Astrocyte (in vitro differentiated cells and primary cell): ENCODE measurements around the gene NIP7. TPM values are rescaled to one million over a fixed set of nuclear protein-coding genes. Genes with fewer than 3 reads are reported as not detected.
"Not testable (repeated sequence)": the region's sequence is repeated elsewhere in the genome, so short reads cannot be mapped to it uniquely, and the experiment has no call there.

Experiments used
- DNase-seq: peaks from one replicate; pipeline ENCODE4 v3.0.0-alpha.2; 2010; ENCODE audit warnings: low read depth
- FAIRE-seq: peaks from 2 replicates; lab custom pipeline; 2011; peaks lifted over from hg19 to GRCh38; lab: Jason Lieb, UNC
- H2AFZ ChIP-seq: 2 replicates; pipeline ENCODE4 v1.6.0; 2012; ENCODE audit warnings: low read depth, low read length, inconsistent platforms
- H3K27ac ChIP-seq: 2 replicates; pipeline ENCODE4 v1.5.1; 2011; ENCODE audit warnings: low read depth, low read length, inconsistent platforms
- H3K27me3 ChIP-seq: 2 replicates; pipeline ENCODE4 v1.6.0; 2011; ENCODE audit warnings: low read length, inconsistent platforms; ENCODE audit not compliant: insufficient read depth
- H3K36me3 ChIP-seq: 2 replicates; pipeline ENCODE4 v1.5.1; 2011; ENCODE audit warnings: low read length, inconsistent platforms; ENCODE audit not compliant: insufficient read depth
- H3K4me1 ChIP-seq: 2 replicates; pipeline ENCODE4 v1.5.1; 2011; ENCODE audit warnings: low read length, inconsistent platforms; ENCODE audit not compliant: insufficient read depth
- H3K4me2 ChIP-seq: 2 replicates; pipeline ENCODE4 v1.6.0; 2012; ENCODE audit warnings: low read length, inconsistent platforms
- H3K4me3 ChIP-seq: 2 replicates; pipeline ENCODE4 v1.5.1; 2011; ENCODE audit warnings: low read depth, mild to moderate bottlenecking, low read length, inconsistent platforms; ENCODE audit not compliant: insufficient read depth
- H3K79me2 ChIP-seq: 2 replicates; pipeline ENCODE4 v1.6.0; 2012; ENCODE audit warnings: mild to moderate bottlenecking, low read length, inconsistent platforms; ENCODE audit not compliant: insufficient read depth
- H3K9ac ChIP-seq: 2 replicates; pipeline ENCODE4 v1.6.0; 2012; ENCODE audit warnings: mild to moderate bottlenecking, low read length, inconsistent platforms
- H3K9me3 ChIP-seq: 2 replicates; pipeline ENCODE4 v1.5.1; 2012; ENCODE audit warnings: low read depth, mild to moderate bottlenecking, low read length, inconsistent platforms; ENCODE audit not compliant: insufficient read depth
- H4K20me1 ChIP-seq: 2 replicates; pipeline ENCODE4 v1.6.0; 2012; ENCODE audit warnings: low read length, inconsistent platforms; ENCODE audit not compliant: insufficient read depth
- H3K27ac Mint-ChIP-seq: one replicate; pipeline ENCODE4 v1.8.0; 2021; ENCODE audit warnings: mild to moderate bottlenecking, mixed read lengths; ENCODE audit not compliant: unreplicated experiment
- H3K27me3 Mint-ChIP-seq: one replicate; pipeline ENCODE4 v1.8.0; 2021; ENCODE audit warnings: low read depth, mixed read lengths; ENCODE audit not compliant: unreplicated experiment
- H3K36me3 Mint-ChIP-seq: one replicate; pipeline ENCODE4 v1.8.0; 2021; ENCODE audit warnings: low read depth, mixed read lengths; ENCODE audit not compliant: unreplicated experiment
- H3K4me1 Mint-ChIP-seq: one replicate; pipeline ENCODE4 v1.8.0; 2021; ENCODE audit warnings: low read depth, mixed read lengths; ENCODE audit not compliant: unreplicated experiment
- H3K4me3 Mint-ChIP-seq: one replicate; pipeline ENCODE4 v1.8.0; 2021; ENCODE audit warnings: mild to moderate bottlenecking, moderate library complexity, mixed read lengths; ENCODE audit not compliant: unreplicated experiment
- H3K9me3 Mint-ChIP-seq: one replicate; pipeline ENCODE4 v1.8.0; 2021; ENCODE audit warnings: mild to moderate bottlenecking, mixed read lengths; ENCODE audit not compliant: unreplicated experiment
- EZH2 ChIP-seq: IDR thresholded peaks from 2 replicates; pipeline ENCODE4 v1.6.1; 2012; ENCODE audit warnings: mild to moderate bottlenecking, low read length, inconsistent platforms; ENCODE audit not compliant: insufficient read depth
- total RNA-seq: library from RNA; stranded (reverse); gene quantifications from 2 replicates; pipeline ENCODE4 v1.2.1, GENCODE V29; 2021
- TF ChIP-seq, protein P1 (sequence below): IDR thresholded peaks from 2 replicates; pipeline ENCODE4 v1.5.1; 2011; ENCODE audit warnings: low read depth, mild to moderate bottlenecking, inconsistent platforms, low read length, moderate library complexity; ENCODE audit not compliant: insufficient read depth

The NIP7 gene
- total RNA-seq, 1 donor from 2014 or later = 35.7 TPM

DNA sequence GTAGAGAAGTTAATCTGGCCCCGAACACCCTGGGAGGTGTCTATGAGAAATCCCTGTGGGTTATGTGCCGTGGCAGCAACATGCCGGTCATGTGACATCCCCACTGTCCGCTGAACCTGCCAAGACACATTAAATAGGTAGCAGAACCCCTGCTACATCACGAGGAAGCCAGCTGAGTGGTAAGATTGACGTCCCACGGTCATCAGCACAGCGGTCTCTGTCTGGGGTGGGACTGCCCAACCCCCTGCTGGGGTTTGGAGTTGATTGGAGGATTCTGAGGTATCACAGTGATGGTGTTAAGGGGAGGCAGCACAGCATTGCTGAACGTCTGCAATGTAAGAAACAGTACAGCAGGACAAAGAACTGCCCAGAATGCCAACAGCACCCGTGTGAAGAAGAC lies 10.0 kb downstream of the NIP7 start:
- no peaks in the 10 kb centered on the region for H3K4me1 Mint-ChIP-seq
- Histone ChIP-seq H3K9me3 (no peaks in the 10 kb centered on the region), H3K4me1 (no peaks in the 10 kb centered on the region), H3K36me3 (no peaks in the 10 kb centered on the region), H2AFZ (no peak overlapping the region), H3K27ac (no peak overlapping the region), H3K79me2 (no peaks in the 10 kb centered on the region), H3K4me3 (no peak overlapping the region), H3K27me3 (no peaks in the 10 kb centered on the region), H3K9ac (no peak overlapping the region), H4K20me1 (no peaks in the 10 kb centered on the region), H3K4me2 (no peak overlapping the region)
- no peak overlapping the region for H3K4me3 Mint-ChIP-seq
- no peaks in the 10 kb centered on the region for H3K27me3 Mint-ChIP-seq
- H3K27ac Mint-ChIP-seq = no peak overlapping the region
- FAIRE-seq = no peak
- TF ChIP-seq EZH2 = no peak
- TF ChIP-seq, protein P1, sequence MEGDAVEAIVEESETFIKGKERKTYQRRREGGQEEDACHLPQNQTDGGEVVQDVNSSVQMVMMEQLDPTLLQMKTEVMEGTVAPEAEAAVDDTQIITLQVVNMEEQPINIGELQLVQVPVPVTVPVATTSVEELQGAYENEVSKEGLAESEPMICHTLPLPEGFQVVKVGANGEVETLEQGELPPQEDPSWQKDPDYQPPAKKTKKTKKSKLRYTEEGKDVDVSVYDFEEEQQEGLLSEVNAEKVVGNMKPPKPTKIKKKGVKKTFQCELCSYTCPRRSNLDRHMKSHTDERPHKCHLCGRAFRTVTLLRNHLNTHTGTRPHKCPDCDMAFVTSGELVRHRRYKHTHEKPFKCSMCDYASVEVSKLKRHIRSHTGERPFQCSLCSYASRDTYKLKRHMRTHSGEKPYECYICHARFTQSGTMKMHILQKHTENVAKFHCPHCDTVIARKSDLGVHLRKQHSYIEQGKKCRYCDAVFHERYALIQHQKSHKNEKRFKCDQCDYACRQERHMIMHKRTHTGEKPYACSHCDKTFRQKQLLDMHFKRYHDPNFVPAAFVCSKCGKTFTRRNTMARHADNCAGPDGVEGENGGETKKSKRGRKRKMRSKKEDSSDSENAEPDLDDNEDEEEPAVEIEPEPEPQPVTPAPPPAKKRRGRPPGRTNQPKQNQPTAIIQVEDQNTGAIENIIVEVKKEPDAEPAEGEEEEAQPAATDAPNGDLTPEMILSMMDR = no peak
- DNase-seq = no peak
- H3K36me3 Mint-ChIP-seq = peaks cover 3% of the 10 kb centered on the region
- H3K9me3 Mint-ChIP-seq = no peaks in the 10 kb centered on the region

DNA sequence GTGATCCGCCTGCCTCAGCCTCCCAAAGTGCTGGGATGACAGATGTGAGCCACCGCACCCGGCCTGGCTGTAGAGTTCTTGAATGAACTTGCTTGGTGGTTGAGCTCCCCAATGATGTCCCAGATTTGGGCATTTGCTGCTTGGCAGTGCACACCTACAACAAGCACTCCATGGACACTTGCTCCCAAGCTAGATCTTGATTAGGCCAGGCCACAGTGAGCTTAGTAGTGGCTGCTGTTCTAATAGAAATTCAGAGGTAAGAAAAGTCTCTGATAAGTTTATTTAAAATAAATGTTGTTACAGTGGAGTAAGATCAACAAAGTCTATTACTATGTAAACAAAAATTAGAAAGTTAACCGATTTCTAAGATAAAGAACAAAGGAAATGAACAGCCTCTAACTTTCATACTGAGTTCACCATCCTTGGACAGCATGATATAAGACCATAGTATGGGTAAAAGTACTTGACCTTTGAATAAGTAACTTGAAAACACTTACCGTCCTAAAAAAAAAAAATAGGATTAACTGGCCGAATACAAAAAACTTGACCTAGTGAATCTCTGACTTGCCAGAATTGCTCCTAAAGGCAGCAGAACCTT lies 11.1 kb downstream of the NIP7 start:
- Histone ChIP-seq H3K27me3 (no peaks in the 10 kb centered on the region), H2AFZ (no peak overlapping the region), H3K79me2 (no peaks in the 10 kb centered on the region), H4K20me1 (no peaks in the 10 kb centered on the region), H3K4me1 (no peaks in the 10 kb centered on the region), H3K4me2 (no peak overlapping the region), H3K9ac (no peak overlapping the region), H3K4me3 (no peak overlapping the region), H3K27ac (no peak overlapping the region), H3K36me3 (peaks cover 3% of the 10 kb centered on the region), H3K9me3 (no peaks in the 10 kb centered on the region)
- DNase-seq (no peak), FAIRE-seq (no peak)
- no peaks in the 10 kb centered on the region for H3K4me1 Mint-ChIP-seq
- peaks cover 5% of the 10 kb centered on the region for H3K36me3 Mint-ChIP-seq
- no peak overlapping the region for H3K27ac Mint-ChIP-seq
- H3K4me3 Mint-ChIP-seq = no peak overlapping the region
- H3K27me3 Mint-ChIP-seq = no peaks in the 10 kb centered on the region
- no peaks in the 10 kb centered on the region for H3K9me3 Mint-ChIP-seq
- TF ChIP-seq, protein P1 = no peak
- no peak for TF ChIP-seq EZH2

DNA sequence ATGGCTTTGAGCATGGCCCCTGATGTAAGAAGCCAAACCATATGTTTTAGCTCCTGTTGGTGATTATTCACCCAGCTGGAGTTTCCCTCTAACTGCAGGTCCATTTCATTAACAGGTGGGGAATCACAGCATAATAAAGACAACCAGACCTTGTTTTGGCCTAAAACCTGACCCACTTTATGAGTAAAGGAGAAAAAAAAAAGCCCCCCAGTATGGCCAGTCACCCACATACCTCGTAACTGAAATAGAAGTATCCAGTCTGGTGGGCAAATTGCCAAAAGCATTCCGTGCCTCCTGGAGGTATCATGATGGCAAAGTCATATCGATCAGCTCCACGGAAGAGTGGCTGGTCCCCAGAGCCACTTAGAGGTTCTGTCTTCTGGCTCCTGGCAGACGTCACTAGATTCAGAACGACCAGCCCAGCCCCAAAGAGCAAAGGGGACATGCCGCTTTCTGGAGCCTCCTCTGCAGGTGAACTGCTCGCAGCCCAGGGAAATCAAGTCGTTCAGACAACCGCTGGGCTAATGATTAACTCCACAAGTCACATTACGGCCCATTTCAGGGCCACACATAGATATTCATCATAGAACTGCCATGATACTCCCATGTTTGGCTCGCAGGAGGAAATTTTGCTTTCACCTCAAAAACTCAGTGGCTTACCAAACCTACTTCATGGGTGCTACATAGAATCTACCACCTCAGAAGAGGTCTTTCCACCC lies 11.9 kb downstream of the NIP7 start, which contains the start of gene TMED6:
Gene TMED6, minus strand, starts transcription at position 478 of the 719 bp plus-strand sequence. Its CDS starts 33 bp downstream, at position 445.
- H3K4me2 ChIP-seq = no peak within 1 kb of the TSS
- H3K9ac ChIP-seq = no peak within 1 kb of the TSS
- no peak within 1 kb of the TSS for H2AFZ ChIP-seq
- no peaks in the 10 kb centered on the region for H3K27me3 ChIP-seq
- H3K27ac Mint-ChIP-seq = no peak within 1 kb of the TSS
- no peaks in the 10 kb centered on the region for H3K4me1 ChIP-seq
- DNase-seq (no peak), FAIRE-seq (no peak)
- no peaks in the 10 kb centered on the region for H3K9me3 Mint-ChIP-seq
- no peaks in the 10 kb centered on the region for H4K20me1 ChIP-seq
- no peak within 1 kb of the TSS for H3K4me3 ChIP-seq
- no peaks in the 10 kb centered on the region for H3K9me3 ChIP-seq
- H3K4me3 Mint-ChIP-seq = no peak within 1 kb of the TSS
- no peaks in the 10 kb centered on the region for H3K4me1 Mint-ChIP-seq
- H3K27me3 Mint-ChIP-seq = no peaks in the 10 kb centered on the region
- H3K36me3 Mint-ChIP-seq = peaks cover 11% of the 10 kb centered on the region
- no peak within 1 kb of the TSS for H3K27ac ChIP-seq
- TF ChIP-seq, protein P1 = no peak
- no peak for TF ChIP-seq EZH2
- H3K79me2 ChIP-seq = no peaks in the 10 kb centered on the region
- H3K36me3 ChIP-seq = peaks cover 9% of the 10 kb centered on the region

DNA sequence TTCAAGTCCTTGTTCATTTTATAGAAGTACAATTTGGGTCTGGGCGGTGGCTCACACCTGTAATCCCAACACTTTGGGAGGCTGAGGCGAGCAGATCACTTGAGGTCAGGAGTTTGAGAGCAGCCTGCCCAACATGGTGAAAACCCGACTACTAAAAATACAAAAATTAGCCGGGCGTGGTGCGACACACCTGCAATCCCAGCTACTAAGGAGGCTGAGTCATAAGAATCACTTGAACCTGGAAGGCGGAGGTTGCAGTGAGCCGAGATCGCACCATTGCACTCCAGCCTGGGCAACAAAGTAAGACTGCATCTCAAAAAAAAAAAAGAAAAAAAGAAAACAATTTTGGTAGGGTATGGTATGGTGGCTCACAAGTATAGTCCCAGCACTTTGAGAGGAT lies 20.5 kb downstream of the NIP7 start:
- not testable (repeated sequence) for H3K27me3 Mint-ChIP-seq, FAIRE-seq, H3K79me2 ChIP-seq, H3K4me3 Mint-ChIP-seq, H3K4me3 ChIP-seq, H3K4me1 ChIP-seq, DNase-seq, H3K27ac Mint-ChIP-seq, H3K4me1 Mint-ChIP-seq, H3K9ac ChIP-seq, H3K4me2 ChIP-seq, H3K27ac ChIP-seq, H3K9me3 ChIP-seq, H3K9me3 Mint-ChIP-seq, H3K27me3 ChIP-seq, H2AFZ ChIP-seq
- Histone ChIP-seq H3K36me3 (peaks cover 16% of the 10 kb centered on the region), H4K20me1 (peaks cover 12% of the 10 kb centered on the region)
- peaks cover 17% of the 10 kb centered on the region for H3K36me3 Mint-ChIP-seq
